GM18505 (cell line): ENCODE data around the gene SUPT6H.

Source experiments
- ATAC-seq: cut with Tn5 transposase; IDR thresholded peaks from one replicate; pipeline ENCODE4 v1.9.1; 2021; ENCODE audit not compliant: unreplicated experiment
- POLR2A ChIP-seq: IDR thresholded peaks from 4 replicates; pipeline ENCODE4 v1.6.1; 2011; ENCODE audit warnings: borderline replicate concordance; ENCODE audit not compliant: insufficient read depth, insufficient read length; ENCODE audit errors: extremely low read depth

SUPT6H gene

GRCh38 chr17:28700278-28700677 lies 38.3 kb downstream of the SUPT6H start:
- no peak for ATAC-seq

GRCh38 chr17:28700830-28701492 lies 39.0 kb downstream of the SUPT6H start:
- no peak for ATAC-seq
- no peak for TF ChIP-seq POLR2A

More at GRCh38 chr17:28700278-28700677, 38.3 kb downstream of the SUPT6H start:
- TF ChIP-seq POLR2A: no peak

GRCh38 chr17:28702026-28702751 lies 40.2 kb downstream of the SUPT6H start:
- TF ChIP-seq POLR2A: peak; percentile 4
- ATAC-seq: no peak

- ATAC-seq: no peak
- no peak for TF ChIP-seq POLR2A
These were observed 40.7 kb downstream of the SUPT6H start for GRCh38 chr17:28702752-28703150.

- no peak for TF ChIP-seq POLR2A
- no peak for ATAC-seq
These were observed 41.7 kb downstream of the SUPT6H start for GRCh38 chr17:28703552-28704218.

GRCh38 chr17:28704219-28704858 lies 42.3 kb downstream of the SUPT6H start:
- no peak for TF ChIP-seq POLR2A
- no peak for ATAC-seq

- no peak for ATAC-seq
- no peak for TF ChIP-seq POLR2A
These were observed 43.2 kb downstream of the SUPT6H start for GRCh38 chr17:28705074-28705659.

GRCh38 chr17:28705728-28706334 lies 43.8 kb downstream of the SUPT6H start:
- no peak for ATAC-seq
- TF ChIP-seq POLR2A: no peak

- TF ChIP-seq POLR2A: no peak
- no peak for ATAC-seq
These were observed 44.7 kb downstream of the SUPT6H start for GRCh38 chr17:28706471-28707338.

- ATAC-seq: no peak
- TF ChIP-seq POLR2A: no peak
These were observed 45.3 kb downstream of the SUPT6H start for GRCh38 chr17:28707339-28707720.

GRCh38 chr17:28710861-28711722 lies 49.1 kb downstream of the SUPT6H start:
- peak; percentile 64 for TF ChIP-seq POLR2A
- peak; percentile 80 for ATAC-seq
